HG03097 (cell line): ENCODE results near the gene DUSP16.
"Not testable (repeated sequence)": the region's sequence is repeated elsewhere in the genome, so short reads cannot be mapped to it uniquely, and the experiment has no call there.

ENCODE experiments used
- ATAC-seq: cut with Tn5 transposase; IDR thresholded peaks from one replicate; pipeline ENCODE4 v1.9.1; 2021; ENCODE audit not compliant: unreplicated experiment, low FRiP score

The DUSP16 gene

GRCh38 chr12:12562585-12563261, at the start of gene DUSP16:
DUSP16 (minus strand) TSS chr12:12562863; CDS start chr12:12521098, 41,765 bp downstream.
- ATAC-seq, result peak; percentile 70

- no peak for ATAC-seq
Observed at GRCh38 chr12:12612358-12612757, 49.7 kb upstream of the DUSP16 start.

GRCh38 chr12:12611512-12612306, 49.0 kb upstream of the DUSP16 start, which contains the start of gene CREBL2:
CREBL2 (plus strand) TSS chr12:12611876; CDS start chr12:12612173, 297 bp downstream.
- ATAC-seq, result peak; percentile 75

GRCh38 chr12:12610711-12611110, 48.0 kb upstream of the DUSP16 start:
- no peak for ATAC-seq

- no peak for ATAC-seq
Observed at GRCh38 chr12:12609692-12610091, 47.0 kb upstream of the DUSP16 start.

- ATAC-seq, result no peak
Observed at GRCh38 chr12:12608557-12608957, 45.9 kb upstream of the DUSP16 start.

GRCh38 chr12:12606781-12607589, 44.3 kb upstream of the DUSP16 start:
- no peak for ATAC-seq

- ATAC-seq, result no peak
Observed at GRCh38 chr12:12604740-12605139, 42.1 kb upstream of the DUSP16 start.

- ATAC-seq, result no peak
Observed at GRCh38 chr12:12600659-12601058, 38.0 kb upstream of the DUSP16 start.

GRCh38 chr12:12599750-12600643, 37.3 kb upstream of the DUSP16 start:
- no peak for ATAC-seq

GRCh38 chr12:12598864-12599263, 36.2 kb upstream of the DUSP16 start:
- no peak for ATAC-seq

GRCh38 chr12:12596598-12596997, 33.9 kb upstream of the DUSP16 start:
- not testable (repeated sequence) for ATAC-seq

GRCh38 chr12:12595929-12596328, 33.3 kb upstream of the DUSP16 start:
- not testable (repeated sequence) for ATAC-seq

GRCh38 chr12:12592930-12593329, 30.3 kb upstream of the DUSP16 start:
- ATAC-seq, result no peak

GRCh38 chr12:12590961-12591360, 28.3 kb upstream of the DUSP16 start:
- no peak for ATAC-seq

GRCh38 chr12:12588436-12588835, 25.8 kb upstream of the DUSP16 start:
- ATAC-seq, result not testable (repeated sequence)

- ATAC-seq, result no peak
Observed at GRCh38 chr12:12587878-12588277, 25.2 kb upstream of the DUSP16 start.

- ATAC-seq, result no peak
Observed at GRCh38 chr12:12586879-12587675, 24.4 kb upstream of the DUSP16 start.
